Inferior parietal cortex (tissue), 1 donor: ENCODE data around the gene DAP.
"Not testable (repeated sequence)": the region's sequence is repeated elsewhere in the genome, so short reads cannot be mapped to it uniquely, and the experiment has no call there.

Experiments used
- DNase-seq: peaks from one replicate; pipeline ENCODE4 v3.0.0-alpha.2; 2016; ENCODE audit errors: extremely low spot score

DAP gene

GRCh38 chr5:10654566-10654965 lies 106.5 kb downstream of the DAP start:
- no peak for DNase-seq

GRCh38 chr5:10653751-10654400 lies 107.2 kb downstream of the DAP start:
- DNase-seq: no peak

- DNase-seq: no peak
Observed at GRCh38 chr5:10653043-10653442, 108.0 kb downstream of the DAP start.

GRCh38 chr5:10652606-10653005 lies 108.4 kb downstream of the DAP start:
- no peak for DNase-seq

- no peak for DNase-seq
Observed at GRCh38 chr5:10652151-10652550, 108.9 kb downstream of the DAP start.

GRCh38 chr5:10649666-10650380 lies 111.2 kb downstream of the DAP start:
- no peak for DNase-seq

- DNase-seq: no peak
Observed at GRCh38 chr5:10648806-10649665, 112.0 kb downstream of the DAP start.

GRCh38 chr5:10647640-10648039 lies 113.4 kb downstream of the DAP start:
- DNase-seq: no peak

GRCh38 chr5:10645671-10646070 lies 115.4 kb downstream of the DAP start:
- no peak for DNase-seq

GRCh38 chr5:10645146-10645545 lies 115.9 kb downstream of the DAP start:
- DNase-seq: no peak

- DNase-seq: no peak
Observed at GRCh38 chr5:10644192-10644591, 116.8 kb downstream of the DAP start.

GRCh38 chr5:10642367-10642766 lies 118.7 kb downstream of the DAP start:
- DNase-seq: no peak

GRCh38 chr5:10639846-10640368 lies 121.1 kb downstream of the DAP start:
- no peak for DNase-seq

- not testable (repeated sequence) for DNase-seq
Observed at GRCh38 chr5:10638723-10639122, 122.3 kb downstream of the DAP start.

- DNase-seq: no peak
Observed at GRCh38 chr5:10637944-10638343, 123.1 kb downstream of the DAP start.

- no peak for DNase-seq
Observed at GRCh38 chr5:10636363-10637142, 124.5 kb downstream of the DAP start.

GRCh38 chr5:10635867-10636350 lies 125.1 kb downstream of the DAP start:
- DNase-seq: no peak

GRCh38 chr5:10635257-10635866 lies 125.7 kb downstream of the DAP start:
- no peak for DNase-seq

- no peak for DNase-seq
Observed at GRCh38 chr5:10634562-10634961, 126.5 kb downstream of the DAP start.

- DNase-seq: no peak
Observed at GRCh38 chr5:10634050-10634449, 127.0 kb downstream of the DAP start.
